WI38 (cell line): ENCODE results near the gene NEIL3.

ENCODE experiments used
- H3K4me3 ChIP-seq: 2 replicates; pipeline ENCODE4 v1.5.1; 2011; ENCODE audit warnings: low read depth, mild to moderate bottlenecking, control low read depth, low read length
- TF ChIP-seq, protein P1 (sequence below): IDR thresholded peaks from 2 replicates; pipeline ENCODE4 v1.5.1; 2012; ENCODE audit warnings: low read depth, mild to moderate bottlenecking, control low read depth, low read length

NEIL3 gene

DNA sequence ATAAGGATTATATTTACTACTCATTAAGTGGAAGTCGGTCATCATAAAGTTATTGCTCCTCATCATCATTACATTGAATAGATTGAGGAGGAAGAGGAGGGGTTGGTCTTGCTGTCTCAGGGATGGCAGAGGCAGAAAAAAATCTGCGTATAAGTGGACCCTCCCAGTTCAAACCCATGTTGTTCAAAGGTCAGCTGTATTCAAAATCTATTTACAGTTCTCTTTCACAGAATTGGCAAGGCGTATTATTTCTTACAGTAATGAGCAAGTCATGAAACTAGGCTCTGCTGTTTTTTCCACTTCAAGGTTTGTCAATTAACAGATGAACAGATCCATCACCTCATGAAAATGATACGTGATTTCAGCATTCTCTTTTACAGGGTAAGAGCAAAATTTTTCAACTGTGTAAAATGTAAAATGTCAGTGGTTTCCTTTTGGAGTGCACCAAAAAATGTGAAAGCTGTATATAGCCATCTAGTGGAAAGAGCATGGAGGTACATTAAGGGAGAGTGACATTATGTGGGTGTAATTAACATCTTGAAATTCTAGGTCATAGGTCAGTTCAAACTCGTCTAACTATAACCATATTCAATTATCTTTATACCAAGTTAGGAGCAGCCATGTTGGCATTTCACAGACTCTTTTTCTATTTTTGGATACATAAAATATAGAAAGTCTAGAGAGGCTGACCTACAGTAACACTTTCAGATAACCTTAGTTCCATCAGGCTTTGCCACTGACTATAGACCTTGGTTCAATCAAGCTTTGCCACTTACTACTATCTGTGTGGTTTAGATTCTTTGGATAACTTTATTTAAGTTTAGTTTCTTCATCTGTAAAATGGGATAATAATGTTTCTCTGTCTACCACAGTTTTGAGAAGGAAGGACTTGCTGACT is 30.1 kb downstream of the NEIL3 start:
- TF ChIP-seq, protein P1, sequence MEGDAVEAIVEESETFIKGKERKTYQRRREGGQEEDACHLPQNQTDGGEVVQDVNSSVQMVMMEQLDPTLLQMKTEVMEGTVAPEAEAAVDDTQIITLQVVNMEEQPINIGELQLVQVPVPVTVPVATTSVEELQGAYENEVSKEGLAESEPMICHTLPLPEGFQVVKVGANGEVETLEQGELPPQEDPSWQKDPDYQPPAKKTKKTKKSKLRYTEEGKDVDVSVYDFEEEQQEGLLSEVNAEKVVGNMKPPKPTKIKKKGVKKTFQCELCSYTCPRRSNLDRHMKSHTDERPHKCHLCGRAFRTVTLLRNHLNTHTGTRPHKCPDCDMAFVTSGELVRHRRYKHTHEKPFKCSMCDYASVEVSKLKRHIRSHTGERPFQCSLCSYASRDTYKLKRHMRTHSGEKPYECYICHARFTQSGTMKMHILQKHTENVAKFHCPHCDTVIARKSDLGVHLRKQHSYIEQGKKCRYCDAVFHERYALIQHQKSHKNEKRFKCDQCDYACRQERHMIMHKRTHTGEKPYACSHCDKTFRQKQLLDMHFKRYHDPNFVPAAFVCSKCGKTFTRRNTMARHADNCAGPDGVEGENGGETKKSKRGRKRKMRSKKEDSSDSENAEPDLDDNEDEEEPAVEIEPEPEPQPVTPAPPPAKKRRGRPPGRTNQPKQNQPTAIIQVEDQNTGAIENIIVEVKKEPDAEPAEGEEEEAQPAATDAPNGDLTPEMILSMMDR: peak; percentile 47; the same call in 1 of the 2 replicates
- no peak overlapping the region for H3K4me3 ChIP-seq

DNA sequence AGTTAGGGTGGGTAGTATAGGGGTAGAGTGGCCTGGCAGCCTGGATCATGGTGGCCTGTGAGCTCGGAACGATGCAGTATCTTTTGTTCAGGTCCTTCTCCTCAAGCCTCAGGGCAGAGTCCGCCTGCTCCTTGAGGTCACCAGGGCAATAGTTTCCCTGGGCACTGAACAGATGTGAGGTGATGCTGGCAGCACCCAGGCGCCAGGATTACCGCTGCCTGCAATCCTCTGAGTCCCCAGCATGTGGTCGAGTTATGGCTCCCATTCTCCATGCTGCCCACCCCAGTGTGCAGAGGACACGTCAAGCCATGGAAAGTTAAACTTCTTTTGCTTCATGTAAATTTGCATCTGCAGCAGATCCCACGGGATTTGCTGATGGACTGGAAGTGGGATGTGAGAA is 38.7 kb downstream of the NEIL3 start:
- TF ChIP-seq, protein P1: no peak
- no peak overlapping the region for H3K4me3 ChIP-seq

DNA sequence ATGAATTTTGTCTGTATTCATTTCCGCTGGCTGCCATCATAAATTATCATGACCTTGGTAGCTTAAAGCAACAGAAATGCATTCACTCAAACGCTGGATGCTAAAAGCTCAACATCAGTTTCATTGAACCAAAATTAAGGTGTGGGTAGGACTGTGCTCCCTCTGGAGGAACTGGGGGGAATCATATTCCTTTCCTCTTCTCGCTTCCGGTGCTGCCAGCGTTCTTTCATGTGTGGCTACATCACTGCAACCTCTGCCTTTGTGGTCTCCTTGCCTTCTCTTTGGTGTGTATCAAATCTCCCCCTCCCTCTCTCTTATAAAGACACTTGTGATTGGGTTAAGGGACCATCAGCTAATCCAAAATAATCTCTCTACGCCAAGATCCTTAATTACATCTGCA is 39.5 kb downstream of the NEIL3 start:
- TF ChIP-seq, protein P1: no peak
- no peak overlapping the region for H3K4me3 ChIP-seq

DNA sequence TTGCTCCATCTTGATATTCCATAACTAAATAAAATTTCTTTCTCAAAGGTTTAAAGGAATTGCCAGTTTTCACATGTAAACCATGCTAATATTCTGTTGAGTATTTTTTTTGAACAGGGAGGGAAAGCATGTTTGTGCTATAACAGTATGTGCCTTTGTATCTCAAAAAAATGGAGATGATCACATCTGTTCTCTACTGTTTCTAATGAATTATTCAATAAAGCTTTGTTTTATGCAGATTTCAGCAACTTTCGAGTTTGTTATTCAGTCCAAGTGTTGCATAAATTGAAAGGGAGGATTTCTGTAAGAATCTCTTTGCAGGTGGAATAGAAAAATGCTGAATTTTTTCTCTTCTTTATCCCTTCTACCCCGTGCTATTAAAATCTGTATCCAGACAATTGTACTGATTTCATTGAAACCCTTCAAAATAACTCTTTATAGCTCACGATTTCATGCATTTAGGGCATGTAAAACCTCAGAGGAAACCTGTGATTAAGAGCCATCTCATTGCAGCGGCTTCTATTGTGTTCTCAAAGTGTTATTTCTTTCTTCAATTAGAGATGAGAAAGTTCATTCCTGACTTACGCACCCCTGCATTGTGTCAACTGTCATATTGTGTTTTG is 42.1 kb downstream of the NEIL3 start:
- TF ChIP-seq, protein P1: no peak
- no peak overlapping the region for H3K4me3 ChIP-seq

DNA sequence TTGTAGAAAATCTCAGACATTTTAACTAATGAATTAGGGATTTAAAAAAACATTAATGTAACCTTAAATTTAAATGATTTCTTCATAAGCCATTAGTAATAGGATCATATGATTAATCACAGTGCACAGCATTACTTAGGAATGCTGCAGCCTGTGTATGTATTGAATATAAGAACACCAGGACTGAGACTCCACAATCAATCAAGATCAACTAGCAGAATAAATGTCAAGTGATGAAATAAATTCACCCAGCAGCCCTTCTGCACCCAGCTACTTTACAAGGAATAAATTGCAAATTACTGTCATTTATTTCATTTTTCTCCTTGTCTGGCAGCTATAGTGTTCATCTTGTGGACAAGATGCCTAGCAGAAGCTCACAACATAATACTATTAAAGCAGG is 46.5 kb downstream of the NEIL3 start:
- H3K4me3 ChIP-seq: no peak overlapping the region
- TF ChIP-seq, protein P1: no peak

DNA sequence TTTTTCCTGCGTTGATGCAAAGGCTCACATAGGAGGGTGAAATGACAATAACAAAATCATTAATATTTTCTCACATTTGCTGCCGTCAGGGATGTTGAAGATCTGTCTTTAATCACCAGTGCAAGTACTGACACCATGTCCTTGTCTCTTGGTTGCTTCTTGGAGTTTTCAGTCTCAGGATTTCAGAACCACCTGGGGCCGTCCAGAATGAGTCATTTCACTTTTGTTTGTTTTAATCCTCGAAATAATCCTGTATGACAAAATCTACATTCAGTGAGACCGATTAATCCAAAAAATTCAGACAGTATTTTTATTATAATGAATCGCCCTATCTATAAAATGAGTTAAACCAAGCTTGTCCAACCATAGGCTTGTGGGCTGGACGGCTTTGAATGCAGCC is 47.2 kb downstream of the NEIL3 start:
- no peak overlapping the region for H3K4me3 ChIP-seq
- TF ChIP-seq, protein P1: no peak

DNA sequence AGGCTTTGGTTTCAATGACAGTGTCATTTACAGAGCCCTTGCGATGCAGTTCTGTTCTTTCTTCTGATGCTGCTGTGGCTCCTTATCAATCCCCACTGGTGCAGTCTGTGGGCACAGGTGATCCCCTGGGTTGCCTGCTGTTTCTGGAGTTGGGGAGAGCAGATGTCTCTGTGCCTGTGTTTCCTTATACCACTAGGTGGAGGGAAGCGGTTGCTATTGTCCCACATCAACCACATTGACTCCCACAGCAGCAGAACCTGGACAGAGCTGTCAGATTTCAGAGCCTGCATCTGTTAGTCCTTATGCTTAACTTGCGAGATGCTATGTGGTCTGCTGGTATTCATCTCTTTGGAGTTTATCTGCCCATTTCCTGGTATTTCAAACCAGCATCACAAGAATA is 57.7 kb downstream of the NEIL3 start:
- TF ChIP-seq, protein P1: peak; percentile 29; the same call in 1 of the 2 replicates

More for the DNA sequence above, 57.7 kb downstream of the NEIL3 start:
- H3K4me3 ChIP-seq: no peak overlapping the region
